Hepatocyte (in vitro differentiated cells): ENCODE measurements around the gene TMEM204.

ENCODE experiments used
- EZH2phosphoT487 ChIP-seq: fragments of 200-600 bp; sonication (generic); IDR thresholded peaks from one replicate; pipeline ENCODE4 v1.6.1; 2018; ENCODE audit warnings: antibody characterized with exemption, mild to moderate bottlenecking, low read depth, moderate library complexity; ENCODE audit not compliant: unreplicated experiment, severe bottlenecking
- TF ChIP-seq, protein P1 (sequence below): fragments of 200-600 bp; sonication (generic); IDR thresholded peaks from 2 replicates; pipeline ENCODE4 v1.5.1; 2016; ENCODE audit warnings: antibody characterized with exemption, mild to moderate bottlenecking; ENCODE audit not compliant: poor library complexity

GRCh38 chr16:1557576-1557975, 24.1 kb downstream of the TMEM204 start:
- TF ChIP-seq EZH2phosphoT487, result no peak
- TF ChIP-seq, protein P1, sequence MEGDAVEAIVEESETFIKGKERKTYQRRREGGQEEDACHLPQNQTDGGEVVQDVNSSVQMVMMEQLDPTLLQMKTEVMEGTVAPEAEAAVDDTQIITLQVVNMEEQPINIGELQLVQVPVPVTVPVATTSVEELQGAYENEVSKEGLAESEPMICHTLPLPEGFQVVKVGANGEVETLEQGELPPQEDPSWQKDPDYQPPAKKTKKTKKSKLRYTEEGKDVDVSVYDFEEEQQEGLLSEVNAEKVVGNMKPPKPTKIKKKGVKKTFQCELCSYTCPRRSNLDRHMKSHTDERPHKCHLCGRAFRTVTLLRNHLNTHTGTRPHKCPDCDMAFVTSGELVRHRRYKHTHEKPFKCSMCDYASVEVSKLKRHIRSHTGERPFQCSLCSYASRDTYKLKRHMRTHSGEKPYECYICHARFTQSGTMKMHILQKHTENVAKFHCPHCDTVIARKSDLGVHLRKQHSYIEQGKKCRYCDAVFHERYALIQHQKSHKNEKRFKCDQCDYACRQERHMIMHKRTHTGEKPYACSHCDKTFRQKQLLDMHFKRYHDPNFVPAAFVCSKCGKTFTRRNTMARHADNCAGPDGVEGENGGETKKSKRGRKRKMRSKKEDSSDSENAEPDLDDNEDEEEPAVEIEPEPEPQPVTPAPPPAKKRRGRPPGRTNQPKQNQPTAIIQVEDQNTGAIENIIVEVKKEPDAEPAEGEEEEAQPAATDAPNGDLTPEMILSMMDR, result no peak
